LNCAP (cell line): ENCODE measurements around the gene SNN.

Experiments used
- CTCF ChIP-seq: fragments of 450-650 bp; IDR thresholded peaks from 2 replicates; pipeline ENCODE4 v1.5.1; 2017; ENCODE audit warnings: mild to moderate bottlenecking

Gene SNN

GRCh38 chr16:11667824-11668622 is at the start of gene SNN:
TSS of gene SNN (plus strand) at chr16:11668455. CDS start at chr16:11676060, 7,605 bp downstream.
- no peak for TF ChIP-seq CTCF

- no peak for TF ChIP-seq CTCF
These were observed 48.9 kb upstream of the SNN start for GRCh38 chr16:11619327-11619851.

GRCh38 chr16:11620243-11621003 is 47.8 kb upstream of the SNN start:
- TF ChIP-seq CTCF, result no peak

GRCh38 chr16:11621539-11621919 is 46.7 kb upstream of the SNN start:
- no peak for TF ChIP-seq CTCF

GRCh38 chr16:11621920-11622651 is 46.2 kb upstream of the SNN start:
- no peak for TF ChIP-seq CTCF

GRCh38 chr16:11624205-11624604 is 44.0 kb upstream of the SNN start:
- TF ChIP-seq CTCF, result no peak
